CD4-positive, alpha-beta T cell (primary cell): Measurements from ENCODE around the gene CXCL16. TPM values are rescaled to one million over a fixed set of nuclear protein-coding genes. Genes with fewer than 3 reads are reported as not detected.
"Not testable (repeated sequence)": the region's sequence is repeated elsewhere in the genome, so short reads cannot be mapped to it uniquely, and the experiment has no call there.

Experiments
- ATAC-seq: fragments of 200-7000 bp; cut with Tn5 transposase; one replicate; pipeline ENCODE4 v1.10.0; 2022; ENCODE audit warnings: mild to moderate bottlenecking; ENCODE audit not compliant: poor library complexity
- CTCF ChIA-PET: fragments of 350-600 bp; sonication (Branson Sonifier 250); formaldehyde crosslinking; loops from one replicate; lab custom pipeline; 2021; ENCODE audit warnings: antibody characterized with exemption, inconsistent platforms; lab: Charles Lee
- POLR2A ChIA-PET: fragments of 350-600 bp; sonication (Branson Sonifier 250); formaldehyde crosslinking; loops from one replicate; lab custom pipeline; 2021; ENCODE audit warnings: antibody characterized with exemption, inconsistent platforms; lab: Charles Lee
- DNase-seq, 14 experiments: peaks; one replicate each; pipeline ENCODE4 v3.0.0-alpha.2; 2013 to 2020; ENCODE audit warnings: mixed read lengths in 2 of 14
- H3K27ac ChIP-seq, 2 donors: one replicate each; pipeline versions ENCODE4 v1.5.1 to v1.7.0; 2013; ENCODE audit warnings: low read length in 2 of 2, low read depth in 1 of 2, mild to moderate bottlenecking in 1 of 2
- H3K27me3 ChIP-seq, 2 experiments: 1 replicate in 1 of 2; 2 replicates in 1 of 2; pipeline versions ENCODE4 v1.6.1 to v1.7.0; 2013; ENCODE audit warnings: low read length in 2 of 2, control low read depth in 1 of 2, mild to moderate bottlenecking in 1 of 2, moderate library complexity in 1 of 2; ENCODE audit not compliant: insufficient read depth in 2 of 2, control insufficient read depth in 1 of 2
- H3K36me3 ChIP-seq: one replicate; pipeline ENCODE4 v1.6.1; 2013; ENCODE audit warnings: low read length, control low read depth; ENCODE audit not compliant: insufficient read depth
- H3K4me1 ChIP-seq: one replicate; pipeline ENCODE4 v1.6.1; 2013; ENCODE audit warnings: low read length, control low read depth; ENCODE audit not compliant: insufficient read depth
- H3K4me3 ChIP-seq: one replicate; pipeline ENCODE4 v1.5.1; 2013; ENCODE audit warnings: mild to moderate bottlenecking, low read length, moderate library complexity
- H3K9me3 ChIP-seq, 2 experiments: 1 replicate in 1 of 2; 2 replicates in 1 of 2; pipeline versions ENCODE4 v1.6.1 to v1.7.0; 2013; ENCODE audit warnings: low read length in 2 of 2, mild to moderate bottlenecking in 2 of 2, control low read depth in 1 of 2, moderate library complexity in 1 of 2; ENCODE audit not compliant: control insufficient read depth in 1 of 2, insufficient read depth in 1 of 2
- H3K27ac Mint-ChIP-seq: one replicate; pipeline ENCODE4 v1.8.0; 2020; ENCODE audit warnings: mixed read lengths
- H3K27me3 Mint-ChIP-seq: one replicate; pipeline ENCODE4 v1.8.0; 2021; ENCODE audit warnings: mixed read lengths
- H3K36me3 Mint-ChIP-seq: one replicate; pipeline ENCODE4 v1.8.0; 2021; ENCODE audit warnings: low read depth, mixed read lengths
- H3K4me1 Mint-ChIP-seq: one replicate; pipeline ENCODE4 v1.8.0; 2021; ENCODE audit warnings: low read depth, mixed read lengths
- H3K4me3 Mint-ChIP-seq: one replicate; pipeline ENCODE4 v1.8.0; 2020; ENCODE audit warnings: mild to moderate bottlenecking, mixed read lengths
- H3K9me3 Mint-ChIP-seq: one replicate; pipeline ENCODE4 v1.8.0; 2020; ENCODE audit warnings: mixed read lengths
- CTCF ChIP-seq: fragments of 200-600 bp; IDR thresholded peaks from one replicate; pipeline ENCODE4 v1.8.0; 2022; ENCODE audit warnings: antibody characterized with exemption, mild to moderate bottlenecking
- intact Hi-C, 2 experiments: fragments of 100-400 bp; cut with DNase I in 1 of 2; cut with micrococcal nuclease in 1 of 2; formaldehyde crosslinking; loops; one replicate each; pipeline versions ENCODE4 v1.15.1 to v1.9.0; 2023 to 2025; cut with DNase I, micrococcal nuclease
- total RNA-seq, 174 experiments: library from RNA in 2 of 174; stranded (reverse) in 2 of 174; gene quantifications; one replicate each; pipeline ENCODE4 v1.2.3 and lab custom pipeline; 2021 to 2026

CXCL16 gene
- total RNA-seq, 2 experiments from 2014 or later, result 24.8 to 25.8 TPM

DNA sequence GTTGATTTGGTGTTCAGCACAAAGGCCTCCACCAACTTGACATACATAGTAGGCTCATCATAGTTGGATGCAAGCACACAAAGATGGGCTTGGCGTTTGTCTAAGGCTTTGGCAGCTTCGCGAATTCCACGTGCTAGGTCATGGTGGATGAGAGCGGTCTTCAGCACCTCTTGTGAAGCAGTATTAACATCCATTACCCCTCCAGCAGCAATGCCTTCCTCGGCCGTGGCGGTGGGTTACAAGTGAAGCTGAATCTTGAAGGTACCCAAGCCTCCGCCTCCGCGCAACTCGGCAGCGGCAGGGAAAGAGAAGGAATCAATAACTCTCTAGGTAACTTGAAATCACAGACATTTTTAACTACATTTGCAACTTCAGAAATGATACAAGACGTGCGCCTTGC, 34.7 kb downstream of the CXCL16 start:
- H3K4me1 ChIP-seq, result peaks cover 36% of the 10 kb centered on the region
- Mint-ChIP-seq H3K4me1 (peaks cover 55% of the 10 kb centered on the region), H3K4me3 (peak overlapping the region; percentile 87), H3K27ac (peak overlapping the region; percentile 91), H3K27me3 (no peaks in the 10 kb centered on the region), H3K9me3 (no peaks in the 10 kb centered on the region), H3K36me3 (no peaks in the 10 kb centered on the region)
- POLR2A ChIA-PET, result interaction anchor here (1.0 to 2.4 kb wide), 7 partner anchors 10 to 262 kb away, joined by 3 to 13 read pairs (median 6); partner anchors contain the start of genes C17orf107, GLTPD2, PSMB6 and SPAG7
- no peaks in the 10 kb centered on the region for H3K27me3 ChIP-seq
- no peak for TF ChIP-seq CTCF
- no peak for ATAC-seq
- no peak for DNase-seq
- CTCF ChIA-PET, result no interaction called here
- H3K4me3 ChIP-seq, result no peak overlapping the region
- intact Hi-C loops, result loop anchor here in 1 of 2 experiments (5.0 kb wide), 1 partner anchor 32 kb away; the partner anchor contains the start of genes CXCL16 and ZMYND15
- H3K27ac ChIP-seq, result no peak overlapping the region
- H3K9me3 ChIP-seq, result no peaks in the 10 kb centered on the region
- H3K36me3 ChIP-seq, result no peaks in the 10 kb centered on the region

DNA sequence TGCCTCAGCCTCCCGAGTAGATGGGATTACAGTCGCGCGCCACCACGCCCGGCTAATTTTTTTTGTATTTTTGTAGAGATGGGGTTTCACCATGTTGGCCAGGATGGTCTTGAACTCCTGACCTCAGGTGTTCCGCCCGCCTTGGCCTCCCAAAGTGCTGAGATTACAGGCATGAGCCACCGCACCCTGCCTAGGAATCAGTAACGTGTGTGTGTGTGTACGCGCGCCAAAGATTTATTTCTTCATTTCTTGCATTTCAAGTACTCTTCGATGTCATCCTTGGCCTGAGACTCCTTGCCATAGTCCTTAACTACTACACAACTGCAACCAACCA, 35.2 kb downstream of the CXCL16 start:
- ATAC-seq, H3K9me3 Mint-ChIP-seq, H3K9me3 ChIP-seq, H3K27me3 ChIP-seq, H3K27me3 Mint-ChIP-seq, H3K36me3 Mint-ChIP-seq, CTCF ChIA-PET, H3K36me3 ChIP-seq, DNase-seq: not testable (repeated sequence)
- POLR2A ChIA-PET, result interaction anchor here (1.0 to 2.4 kb wide), 8 partner anchors 10 to 263 kb away, joined by 3 to 13 read pairs (median 5); partner anchors contain the start of genes C17orf107, GLTPD2, PFN1 and PSMB6
- Histone ChIP-seq H3K27ac (peak overlapping the region; percentile 76 to 81), H3K4me3 (peak overlapping the region; percentile 76), H3K4me1 (peaks cover 32% of the 10 kb centered on the region)
- peak overlapping the region; percentile 87 for H3K4me3 Mint-ChIP-seq
- H3K4me1 Mint-ChIP-seq, result peaks cover 50% of the 10 kb centered on the region
- intact Hi-C loops, result loop anchor here in 1 of 2 experiments (5.0 kb wide), 1 partner anchor 33 kb away; the partner anchor contains the start of genes CXCL16 and ZMYND15
- H3K27ac Mint-ChIP-seq, result peak overlapping the region; percentile 91

GRCh38 chr17:4703330-4703691, 36.4 kb downstream of the CXCL16 start:
- no peaks in the 10 kb centered on the region for H3K36me3 Mint-ChIP-seq
- peak overlapping the region; percentile 87 for H3K4me3 Mint-ChIP-seq
- ChIA-PET POLR2A (interaction anchor here (0.9 to 2.4 kb wide), 10 partner anchors 12 to 337 kb away, joined by 3 to 13 read pairs (median 5); partner anchors contain the start of genes C17orf107, GLTPD2, PFN1 and PSMB6), CTCF (interaction anchor here (1.1 to 2.1 kb wide), 2 partner anchors 29 to 86 kb away, joined by 3 to 6 read pairs; no protein-coding TSS in a partner anchor)
- peak overlapping the region; percentile 91 for H3K27ac Mint-ChIP-seq
- no peaks in the 10 kb centered on the region for H3K9me3 Mint-ChIP-seq
- no peak for TF ChIP-seq CTCF
- Histone ChIP-seq H3K27me3 (no peaks in the 10 kb centered on the region), H3K27ac (peak overlapping the region; percentile 76 to 81), H3K9me3 (no peaks in the 10 kb centered on the region), H3K36me3 (no peaks in the 10 kb centered on the region), H3K4me1 (peaks cover 30% of the 10 kb centered on the region), H3K4me3 (peak overlapping the region; percentile 76)
- H3K27me3 Mint-ChIP-seq, result no peaks in the 10 kb centered on the region
- ATAC-seq, result no peak
- intact Hi-C loops, result loop anchor here in 1 of 2 experiments (5.0 kb wide), 1 partner anchor 34 kb away; the partner anchor contains the start of genes CXCL16 and ZMYND15
- DNase-seq, result no peak
- H3K4me1 Mint-ChIP-seq, result peaks cover 44% of the 10 kb centered on the region
